Fibroblast of gingiva (primary cell): ENCODE measurements around the gene PLXNA2.
A peak's percentile ranks its signal among the peaks of the same experiment; 100 is the strongest.

Source experiments
- DNase-seq: peaks from one replicate; pipeline ENCODE4 v3.0.0-alpha.2; 2011; ENCODE audit warnings: low read depth

Gene PLXNA2

DNA sequence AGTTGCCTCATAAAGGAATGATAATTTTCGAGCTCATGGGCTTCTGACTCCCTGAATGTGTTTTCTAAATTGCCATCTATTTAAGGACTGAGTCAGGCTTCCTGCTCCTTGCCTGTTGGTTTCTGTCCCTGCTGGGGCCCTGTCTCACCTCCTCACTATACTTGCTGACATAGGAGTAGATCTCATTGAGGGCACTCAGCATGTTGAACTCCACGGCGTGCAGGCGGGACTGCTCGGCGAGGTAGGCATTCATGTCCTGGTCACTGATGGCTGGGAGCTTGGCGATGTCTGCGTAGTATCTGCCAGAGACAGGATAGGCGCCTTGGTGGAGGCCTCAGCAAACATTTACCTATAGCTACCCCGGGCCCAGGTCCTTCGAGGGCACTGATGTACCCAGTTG is 216.3 kb downstream of the PLXNA2 start:
- DNase-seq = no peak

DNA sequence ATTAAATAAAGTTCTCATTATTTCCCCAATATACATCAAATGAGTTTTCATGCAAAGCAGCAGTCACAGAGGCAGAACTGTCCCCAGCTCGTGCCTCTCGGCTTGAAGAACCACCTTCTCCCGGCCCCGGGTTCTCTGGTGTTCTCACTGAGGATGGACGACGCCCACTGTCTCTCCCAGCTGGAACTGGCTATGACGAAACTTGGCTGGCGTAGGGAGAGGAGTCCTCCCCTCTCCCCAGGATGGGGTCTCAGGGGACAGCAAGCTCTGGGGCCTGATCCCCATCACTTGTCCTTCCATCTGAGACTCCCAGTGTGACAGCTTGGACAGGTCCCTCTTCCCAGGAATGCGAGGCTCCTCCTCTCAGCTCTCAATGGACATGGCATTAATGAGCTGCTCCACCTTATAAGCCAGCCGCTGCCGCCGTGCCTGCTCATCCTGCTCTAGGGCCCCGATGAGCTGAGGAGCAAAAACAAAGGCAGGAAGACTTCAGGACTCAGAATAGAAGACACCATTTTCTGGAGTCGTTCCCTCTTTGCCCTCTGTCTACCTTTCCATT is 217.2 kb downstream of the PLXNA2 start:
- no peak for DNase-seq

GRCh38 chr1:208025031-208025430 is 219.2 kb downstream of the PLXNA2 start:
- peak; percentile 86 for DNase-seq

DNA sequence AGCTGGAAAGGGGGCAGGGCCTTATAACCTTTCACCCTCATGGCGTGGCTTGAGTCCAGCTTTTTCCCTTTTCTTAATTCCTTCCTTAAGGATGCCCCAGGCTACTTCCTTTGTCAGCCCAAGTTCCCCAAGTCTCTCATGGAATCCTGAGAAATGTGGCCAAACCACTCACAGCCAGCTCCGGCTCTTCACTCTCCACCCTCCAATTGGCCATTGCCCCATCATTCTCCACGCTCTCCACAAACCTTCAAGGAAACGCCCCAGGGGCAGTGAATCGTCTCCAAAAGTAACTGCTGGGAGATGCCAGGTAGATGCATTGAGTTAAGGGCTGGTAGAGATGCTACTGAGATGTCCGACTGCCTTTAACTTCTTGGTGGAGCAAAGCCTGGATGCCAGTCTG is 219.8 kb downstream of the PLXNA2 start:
- no peak for DNase-seq

- no peak for DNase-seq
Observed at GRCh38 chr1:208019257-208019656, 224.9 kb downstream of the PLXNA2 start.

- DNase-seq = no peak
Observed at GRCh38 chr1:208015255-208015654, 228.9 kb downstream of the PLXNA2 start.

GRCh38 chr1:208013210-208013609 is 231.0 kb downstream of the PLXNA2 start:
- no peak for DNase-seq

- no peak for DNase-seq
Observed at GRCh38 chr1:208012721-208013120, 231.5 kb downstream of the PLXNA2 start.

DNA sequence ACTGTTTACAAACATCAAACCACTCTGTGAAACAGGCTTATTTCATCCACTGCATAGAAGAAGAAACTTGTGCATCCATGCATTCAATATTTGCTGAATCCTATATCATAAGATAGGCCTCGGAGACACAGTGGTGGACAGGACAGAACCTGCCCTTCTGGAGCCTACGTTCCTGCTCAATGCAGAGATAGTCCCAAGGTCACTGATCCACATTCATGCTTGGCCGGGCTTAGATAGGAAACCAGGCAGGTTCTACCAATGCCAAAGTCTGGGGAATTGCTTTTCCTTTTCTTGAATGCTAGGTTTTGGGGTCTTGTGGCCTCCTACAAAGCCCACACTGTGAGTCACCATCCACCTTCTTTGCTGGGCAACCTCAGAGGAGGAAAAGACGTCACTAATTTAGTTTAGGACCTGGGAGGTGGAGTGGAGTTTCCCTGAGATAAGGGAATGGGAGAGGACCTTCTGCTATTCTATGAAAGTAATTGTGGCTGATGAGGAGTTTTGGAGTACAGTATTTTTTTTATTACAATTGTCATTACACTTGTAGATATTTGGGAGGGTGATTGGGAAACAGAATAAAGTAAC is 233.6 kb downstream of the PLXNA2 start:
- no peak for DNase-seq

- no peak for DNase-seq
Observed at GRCh38 chr1:208009706-208010444, 234.3 kb downstream of the PLXNA2 start.

- DNase-seq = no peak
Observed at GRCh38 chr1:208009303-208009702, 234.9 kb downstream of the PLXNA2 start.

GRCh38 chr1:208008534-208008933 is 235.7 kb downstream of the PLXNA2 start:
- DNase-seq = no peak

GRCh38 chr1:208007938-208008342 is 236.2 kb downstream of the PLXNA2 start:
- no peak for DNase-seq

DNA sequence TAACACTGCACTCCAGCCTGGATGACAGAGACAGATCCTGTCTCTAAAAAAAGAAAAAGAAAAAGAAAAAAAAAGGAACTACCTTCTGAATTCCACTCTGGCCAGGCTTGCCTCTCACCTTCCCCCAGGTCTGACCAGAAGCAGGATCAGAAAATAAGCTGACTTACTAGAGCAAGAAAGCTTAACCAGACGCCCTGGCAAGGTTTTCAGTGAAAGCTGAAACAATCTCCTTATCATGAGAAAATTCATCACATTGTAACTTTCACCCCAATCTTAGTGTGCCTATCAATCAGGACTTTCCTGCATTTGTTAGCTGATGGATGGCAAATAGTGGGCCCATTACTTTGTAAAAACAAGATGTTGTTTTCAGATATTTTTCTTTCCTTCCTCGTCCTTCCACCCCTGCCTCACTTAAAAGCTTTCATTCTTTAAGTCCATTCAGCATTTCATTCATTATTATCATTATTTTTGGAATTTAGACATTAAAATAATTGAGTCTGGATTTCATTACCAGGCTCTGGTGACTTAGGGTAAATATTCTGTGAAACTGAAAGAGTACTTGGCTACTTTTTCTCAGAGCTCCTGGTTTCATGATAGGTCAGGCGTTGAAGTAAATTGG is 236.8 kb downstream of the PLXNA2 start:
- peak; percentile 61 for DNase-seq

DNA sequence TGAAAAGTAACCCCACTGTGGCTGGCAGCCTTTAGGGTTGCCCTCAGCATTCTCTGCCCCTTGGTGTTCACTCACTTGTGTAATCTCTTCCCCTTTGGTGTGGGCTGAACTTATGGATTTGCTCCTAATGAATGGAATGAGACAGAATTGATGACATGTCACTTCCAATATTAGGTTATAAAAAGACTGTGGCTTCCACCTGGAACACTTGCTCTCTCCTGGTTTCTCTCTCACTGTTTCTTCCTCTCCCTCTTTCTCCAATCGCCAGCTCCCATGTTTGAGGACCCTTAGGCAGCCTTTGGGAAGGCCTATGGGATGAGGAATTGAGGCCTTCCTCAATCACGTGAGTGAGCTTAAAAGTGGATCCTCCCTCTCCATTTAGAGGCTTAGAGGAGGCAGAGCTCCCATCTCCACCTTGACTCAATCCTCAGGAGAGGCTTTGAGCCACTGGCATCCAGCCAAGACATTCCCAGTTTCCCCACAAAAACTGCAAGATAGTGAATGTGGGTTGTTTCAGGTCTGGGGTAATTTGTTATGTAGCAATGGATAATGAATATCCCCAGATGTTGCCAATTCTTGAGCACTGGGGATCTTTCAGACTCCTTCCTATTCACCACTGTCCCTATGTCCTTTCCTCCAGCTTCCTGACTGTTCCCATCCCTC is 237.8 kb downstream of the PLXNA2 start:
- no peak for DNase-seq

DNA sequence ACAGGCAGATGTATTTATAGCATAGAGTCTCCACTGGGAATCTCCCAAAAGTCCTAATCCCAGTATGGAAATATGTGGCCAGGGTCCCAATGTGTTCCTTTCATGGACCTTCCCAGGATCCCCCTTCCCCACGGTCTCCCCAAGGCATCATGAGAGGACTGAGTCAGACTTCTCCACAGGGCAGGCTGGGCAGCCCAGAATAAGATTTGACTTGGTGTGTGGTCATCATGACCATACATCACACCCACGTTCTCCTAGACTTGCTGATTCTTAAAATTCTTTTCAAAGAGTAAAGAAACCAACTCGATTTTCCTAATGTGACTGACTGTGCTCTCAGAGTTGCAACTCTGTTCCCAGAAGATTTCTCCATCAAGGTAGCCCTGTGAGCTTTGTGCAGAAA is 239.3 kb downstream of the PLXNA2 start:
- no peak for DNase-seq

GRCh38 chr1:208003241-208003640 is 240.9 kb downstream of the PLXNA2 start:
- DNase-seq = no peak

DNA sequence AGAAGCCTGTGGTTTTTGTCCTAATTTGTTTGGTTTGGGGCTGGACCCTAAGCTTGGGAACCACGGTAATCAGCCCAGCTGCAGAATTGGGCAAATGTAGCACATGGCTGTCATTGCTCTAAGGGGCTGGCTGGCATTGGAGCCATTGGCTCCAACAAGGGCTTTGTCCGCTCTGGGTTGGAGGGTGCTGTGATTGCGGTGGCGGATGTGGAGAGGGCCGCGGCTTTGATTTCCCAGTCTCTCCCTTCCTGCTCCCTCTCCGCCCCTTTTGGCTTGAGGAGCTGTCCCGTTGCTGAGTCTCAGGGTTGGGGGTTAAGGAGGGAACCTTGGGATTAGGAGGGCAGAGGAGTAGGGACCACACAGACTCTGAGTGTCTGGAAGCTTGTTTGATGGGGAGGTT is 241.5 kb downstream of the PLXNA2 start:
- DNase-seq = no peak

- DNase-seq = no peak
Observed at GRCh38 chr1:208002078-208002477, 242.1 kb downstream of the PLXNA2 start.

DNA sequence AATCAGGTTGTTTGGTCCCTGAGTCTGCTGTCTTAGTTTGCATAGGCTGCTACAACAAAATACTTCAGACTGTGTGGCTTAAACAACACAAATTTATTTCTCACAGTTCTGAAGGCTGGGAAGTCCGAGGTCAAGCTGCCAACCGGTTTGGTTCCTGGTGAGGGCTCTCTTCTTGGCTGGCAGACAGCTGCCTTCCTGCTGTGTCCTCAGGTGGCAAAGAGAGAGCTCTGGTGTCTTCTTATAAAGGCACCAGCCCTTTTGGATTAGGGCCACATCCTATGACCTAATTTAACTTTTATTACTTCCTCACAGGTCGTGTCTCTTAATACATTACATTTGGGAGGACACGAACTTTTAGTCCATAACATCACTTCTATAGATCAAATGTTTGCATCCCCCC is 243.7 kb downstream of the PLXNA2 start:
- DNase-seq = no peak

GRCh38 chr1:207999972-208000371 is 244.2 kb downstream of the PLXNA2 start:
- DNase-seq = no peak

DNA sequence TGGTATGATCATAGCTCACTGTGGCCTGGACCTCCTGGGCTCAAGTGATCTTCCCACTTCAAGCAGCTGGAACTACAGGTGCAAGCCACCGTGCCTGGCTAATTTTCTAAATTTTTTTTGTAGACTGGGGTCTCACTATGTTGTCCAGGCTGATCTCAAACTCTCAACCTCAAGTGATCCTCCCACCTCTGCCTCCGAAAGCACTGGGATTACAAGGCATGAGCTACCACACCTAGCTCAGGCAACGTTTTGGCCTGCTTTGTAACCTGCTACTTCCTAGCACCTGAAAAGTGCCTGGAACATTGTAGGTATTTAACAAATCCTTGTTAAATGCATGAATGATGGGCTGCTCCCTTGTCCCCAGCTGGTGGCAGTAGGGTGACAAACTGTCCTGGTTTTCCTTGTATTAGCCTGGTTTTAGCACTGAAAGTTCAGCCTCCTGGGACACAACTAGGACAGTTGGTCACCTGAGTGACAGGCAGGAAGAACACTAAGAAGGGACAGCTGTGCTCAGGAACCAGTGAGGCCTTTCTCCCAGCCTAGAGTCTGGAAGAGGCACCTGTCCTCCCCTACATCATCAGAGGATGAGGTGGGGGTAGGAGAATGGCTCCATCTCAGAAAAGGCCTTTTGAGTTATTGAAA is 244.8 kb downstream of the PLXNA2 start:
- DNase-seq = no peak
